ENCODE measurements around the gene COG7. TPM values are rescaled to one million over a fixed set of nuclear protein-coding genes. Genes with fewer than 3 reads are reported as not detected.
"Not testable (repeated sequence)": the region's sequence is repeated elsewhere in the genome, so short reads cannot be mapped to it uniquely, and the experiment has no call there.

The COG7 gene
- total and polyA plus RNA-seq, 2 donors, result 9.0 to 28.0 TPM

GRCh38 chr16:23401139-23401538 is 51.9 kb downstream of the COG7 start:
- no peaks in the 10 kb centered on the region for H3K4me1 ChIP-seq (ENCODE audit: control insufficient read depth in 2 of 2, insufficient read depth in 2 of 2, low read length in 2 of 2)
- H3K27me3 ChIP-seq (ENCODE audit: control insufficient read depth in 2 of 2, insufficient read depth in 1 of 2, low read length in 1 of 2), result no peaks in the 10 kb centered on the region
- no peak for DNase-seq (ENCODE audit: low read depth in 6 of 9, low spot score in 9 of 9)
- no peak overlapping the region for H3K27ac ChIP-seq (ENCODE audit: low read depth in 1 of 2, low read length in 1 of 2)
- H3K9me3 ChIP-seq (ENCODE audit: control insufficient read depth in 2 of 2, insufficient read depth in 1 of 2, low read length in 1 of 2), result no peaks in the 10 kb centered on the region
- 98% methylated on average over 8 of the region's 8 CpGs for WGBS
- H3K36me3 ChIP-seq (ENCODE audit: control insufficient read depth in 2 of 2, insufficient read depth in 2 of 2, low read length in 1 of 2), result peaks cover 22 to 41% of the 10 kb centered on the region in 2 donors
- no peak overlapping the region for H3K4me3 ChIP-seq (ENCODE audit: low read length in 2 of 2)

GRCh38 chr16:23400447-23400846 is 52.5 kb downstream of the COG7 start:
- peaks cover 24 to 38% of the 10 kb centered on the region in 2 donors for H3K36me3 ChIP-seq (ENCODE audit: control insufficient read depth in 2 of 2, insufficient read depth in 2 of 2, low read length in 1 of 2)
- H3K27ac ChIP-seq (ENCODE audit: low read depth in 1 of 2, low read length in 1 of 2); H3K9me3 ChIP-seq (ENCODE audit: control insufficient read depth in 2 of 2, insufficient read depth in 1 of 2, low read length in 1 of 2); H3K4me1 ChIP-seq (ENCODE audit: control insufficient read depth in 2 of 2, insufficient read depth in 2 of 2, low read length in 2 of 2); H3K4me3 ChIP-seq (ENCODE audit: low read length in 2 of 2); DNase-seq (ENCODE audit: low read depth in 6 of 9, low spot score in 9 of 9); H3K27me3 ChIP-seq (ENCODE audit: control insufficient read depth in 2 of 2, insufficient read depth in 1 of 2, low read length in 1 of 2): not testable (repeated sequence)
- WGBS, result 97% methylated on average over 7 of the region's 7 CpGs

GRCh38 chr16:23398987-23399805 is 53.8 kb downstream of the COG7 start:
- H3K36me3 ChIP-seq (ENCODE audit: control insufficient read depth in 2 of 2, insufficient read depth in 2 of 2, low read length in 1 of 2), result peaks cover 17 to 27% of the 10 kb centered on the region in 2 donors
- no peaks in the 10 kb centered on the region for H3K9me3 ChIP-seq (ENCODE audit: control insufficient read depth in 2 of 2, insufficient read depth in 1 of 2, low read length in 1 of 2)
- no peaks in the 10 kb centered on the region for H3K4me1 ChIP-seq (ENCODE audit: control insufficient read depth in 2 of 2, insufficient read depth in 2 of 2, low read length in 2 of 2)
- peak in 1 of 9 donors; percentile 7 for DNase-seq (ENCODE audit: low read depth in 6 of 9, low spot score in 9 of 9)
- no peaks in the 10 kb centered on the region for H3K27me3 ChIP-seq (ENCODE audit: control insufficient read depth in 2 of 2, insufficient read depth in 1 of 2, low read length in 1 of 2)
- 94% methylated on average over 17 of the region's 17 CpGs for WGBS
- H3K4me3 ChIP-seq (ENCODE audit: low read length in 2 of 2), result no peak overlapping the region
- H3K27ac ChIP-seq (ENCODE audit: low read depth in 1 of 2, low read length in 1 of 2), result peak overlapping the region in 1 of 2 donors; percentile 30

GRCh38 chr16:23397464-23397863 is 55.5 kb downstream of the COG7 start:
- DNase-seq (ENCODE audit: low read depth in 6 of 9, low spot score in 9 of 9), result no peak
- Histone ChIP-seq H3K36me3 (ENCODE audit: control insufficient read depth in 2 of 2, insufficient read depth in 2 of 2, low read length in 1 of 2) (peaks cover 18 to 25% of the 10 kb centered on the region in 2 donors), H3K27me3 (ENCODE audit: control insufficient read depth in 2 of 2, insufficient read depth in 1 of 2, low read length in 1 of 2) (no peaks in the 10 kb centered on the region)

GRCh38 chr16:23395732-23396131 is 57.3 kb downstream of the COG7 start:
- Histone ChIP-seq H3K27ac (ENCODE audit: low read depth in 1 of 2, low read length in 1 of 2) (no peak overlapping the region), H3K36me3 (ENCODE audit: control insufficient read depth in 2 of 2, insufficient read depth in 2 of 2, low read length in 1 of 2) (peaks cover 31 to 35% of the 10 kb centered on the region in 2 donors), H3K4me3 (ENCODE audit: low read length in 2 of 2) (no peak overlapping the region), H3K9me3 (ENCODE audit: control insufficient read depth in 2 of 2, insufficient read depth in 1 of 2, low read length in 1 of 2) (no peaks in the 10 kb centered on the region), H3K27me3 (ENCODE audit: control insufficient read depth in 2 of 2, insufficient read depth in 1 of 2, low read length in 1 of 2) (no peaks in the 10 kb centered on the region), H3K4me1 (ENCODE audit: control insufficient read depth in 2 of 2, insufficient read depth in 2 of 2, low read length in 2 of 2) (no peaks in the 10 kb centered on the region)
- WGBS, result 97% methylated on average over 6 of the region's 6 CpGs
- no peak for DNase-seq (ENCODE audit: low read depth in 6 of 9, low spot score in 9 of 9)

More at GRCh38 chr16:23397464-23397863, 55.5 kb downstream of the COG7 start:
- Histone ChIP-seq H3K27ac (ENCODE audit: low read depth in 1 of 2, low read length in 1 of 2) (no peak overlapping the region), H3K9me3 (ENCODE audit: control insufficient read depth in 2 of 2, insufficient read depth in 1 of 2, low read length in 1 of 2) (no peaks in the 10 kb centered on the region), H3K4me1 (ENCODE audit: control insufficient read depth in 2 of 2, insufficient read depth in 2 of 2, low read length in 2 of 2) (no peaks in the 10 kb centered on the region), H3K4me3 (ENCODE audit: low read length in 2 of 2) (no peak overlapping the region)
- 98% methylated on average over 2 of the region's 2 CpGs for WGBS

- Histone ChIP-seq H3K4me1 (ENCODE audit: control insufficient read depth in 2 of 2, insufficient read depth in 2 of 2, low read length in 2 of 2) (no peaks in the 10 kb centered on the region), H3K27me3 (ENCODE audit: control insufficient read depth in 2 of 2, insufficient read depth in 1 of 2, low read length in 1 of 2) (no peaks in the 10 kb centered on the region), H3K36me3 (ENCODE audit: control insufficient read depth in 2 of 2, insufficient read depth in 2 of 2, low read length in 1 of 2) (peaks cover 25 to 39% of the 10 kb centered on the region in 2 donors), H3K27ac (ENCODE audit: low read depth in 1 of 2, low read length in 1 of 2) (no peak overlapping the region), H3K4me3 (ENCODE audit: low read length in 2 of 2) (no peak overlapping the region), H3K9me3 (ENCODE audit: control insufficient read depth in 2 of 2, insufficient read depth in 1 of 2, low read length in 1 of 2) (no peaks in the 10 kb centered on the region)
- 97% methylated on average over 4 of the region's 4 CpGs for whole genome bisulfite sequencing
- no peak for DNase-seq (ENCODE audit: low read depth in 6 of 9, low spot score in 9 of 9)
These were observed 58.7 kb downstream of the COG7 start for GRCh38 chr16:23394141-23394831.

- Histone ChIP-seq H3K9me3 (ENCODE audit: control insufficient read depth in 2 of 2, insufficient read depth in 1 of 2, low read length in 1 of 2) (no peaks in the 10 kb centered on the region), H3K27me3 (ENCODE audit: control insufficient read depth in 2 of 2, insufficient read depth in 1 of 2, low read length in 1 of 2) (no peaks in the 10 kb centered on the region), H3K36me3 (ENCODE audit: control insufficient read depth in 2 of 2, insufficient read depth in 2 of 2, low read length in 1 of 2) (peaks cover 21 to 33% of the 10 kb centered on the region in 2 donors), H3K4me3 (ENCODE audit: low read length in 2 of 2) (no peak overlapping the region), H3K4me1 (ENCODE audit: control insufficient read depth in 2 of 2, insufficient read depth in 2 of 2, low read length in 2 of 2) (no peaks in the 10 kb centered on the region), H3K27ac (ENCODE audit: low read depth in 1 of 2, low read length in 1 of 2) (no peak overlapping the region)
- no peak for DNase-seq (ENCODE audit: low read depth in 6 of 9, low spot score in 9 of 9)
- 98% methylated on average over 6 of the region's 6 CpGs for WGBS
These were observed 60.8 kb downstream of the COG7 start for GRCh38 chr16:23392223-23392600.

GRCh38 chr16:23391381-23392222 is 61.4 kb downstream of the COG7 start:
- no peaks in the 10 kb centered on the region for H3K4me1 ChIP-seq (ENCODE audit: control insufficient read depth in 2 of 2, insufficient read depth in 2 of 2, low read length in 2 of 2)
- H3K27me3 ChIP-seq (ENCODE audit: control insufficient read depth in 2 of 2, insufficient read depth in 1 of 2, low read length in 1 of 2), result no peaks in the 10 kb centered on the region
- WGBS, result 97% methylated on average over 17 of the region's 17 CpGs
- no peak overlapping the region for H3K27ac ChIP-seq (ENCODE audit: low read depth in 1 of 2, low read length in 1 of 2)
- DNase-seq (ENCODE audit: low read depth in 6 of 9, low spot score in 9 of 9), result no peak
- peaks cover 21 to 31% of the 10 kb centered on the region in 2 donors for H3K36me3 ChIP-seq (ENCODE audit: control insufficient read depth in 2 of 2, insufficient read depth in 2 of 2, low read length in 1 of 2)
- H3K9me3 ChIP-seq (ENCODE audit: control insufficient read depth in 2 of 2, insufficient read depth in 1 of 2, low read length in 1 of 2), result no peaks in the 10 kb centered on the region
- H3K4me3 ChIP-seq (ENCODE audit: low read length in 2 of 2), result no peak overlapping the region
